HTR-8/SVneo (cell line): ENCODE results near the gene LCE2D.
"Not testable (repeated sequence)": the region's sequence is repeated elsewhere in the genome, so short reads cannot be mapped to it uniquely, and the experiment has no call there.

Experiments used
- DNase-seq: peaks from one replicate; pipeline ENCODE4 v3.0.0; 2011; ENCODE audit warnings: low spot score, mixed read lengths; ENCODE audit not compliant: insufficient read length
- FAIRE-seq: peaks from 2 replicates; lab custom pipeline; 2011; peaks lifted over from hg19 to GRCh38; lab: Jason Lieb, UNC

Gene LCE2D

DNA sequence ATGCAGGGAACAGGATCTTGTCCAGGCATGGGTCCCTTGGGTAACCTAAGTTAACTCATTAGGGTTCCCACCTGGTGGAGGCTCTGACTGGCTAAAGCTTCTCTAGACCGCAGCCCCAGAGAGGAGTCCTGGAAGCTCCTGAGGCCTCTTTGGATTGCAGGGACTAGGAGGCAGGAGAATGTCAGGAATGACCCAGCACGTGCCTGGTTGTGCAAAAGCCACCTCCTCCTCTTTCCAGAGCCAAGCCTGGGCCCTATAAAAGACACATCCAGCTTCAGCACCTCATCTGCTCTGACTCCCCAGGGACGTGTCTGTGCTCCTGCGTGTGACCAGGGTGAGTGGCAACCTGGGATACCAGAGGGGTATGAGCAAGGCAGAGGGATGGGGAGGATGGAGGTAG is 22.6 kb downstream of the LCE2D start, which contains the start of gene LCE2B:
TSS of gene LCE2B (plus strand) at position 301 of the 400 bp plus-strand sequence. CDS start 721 bp downstream, outside the sequence.
- peak; percentile 67 for FAIRE-seq
- DNase-seq: not testable (repeated sequence)

DNA sequence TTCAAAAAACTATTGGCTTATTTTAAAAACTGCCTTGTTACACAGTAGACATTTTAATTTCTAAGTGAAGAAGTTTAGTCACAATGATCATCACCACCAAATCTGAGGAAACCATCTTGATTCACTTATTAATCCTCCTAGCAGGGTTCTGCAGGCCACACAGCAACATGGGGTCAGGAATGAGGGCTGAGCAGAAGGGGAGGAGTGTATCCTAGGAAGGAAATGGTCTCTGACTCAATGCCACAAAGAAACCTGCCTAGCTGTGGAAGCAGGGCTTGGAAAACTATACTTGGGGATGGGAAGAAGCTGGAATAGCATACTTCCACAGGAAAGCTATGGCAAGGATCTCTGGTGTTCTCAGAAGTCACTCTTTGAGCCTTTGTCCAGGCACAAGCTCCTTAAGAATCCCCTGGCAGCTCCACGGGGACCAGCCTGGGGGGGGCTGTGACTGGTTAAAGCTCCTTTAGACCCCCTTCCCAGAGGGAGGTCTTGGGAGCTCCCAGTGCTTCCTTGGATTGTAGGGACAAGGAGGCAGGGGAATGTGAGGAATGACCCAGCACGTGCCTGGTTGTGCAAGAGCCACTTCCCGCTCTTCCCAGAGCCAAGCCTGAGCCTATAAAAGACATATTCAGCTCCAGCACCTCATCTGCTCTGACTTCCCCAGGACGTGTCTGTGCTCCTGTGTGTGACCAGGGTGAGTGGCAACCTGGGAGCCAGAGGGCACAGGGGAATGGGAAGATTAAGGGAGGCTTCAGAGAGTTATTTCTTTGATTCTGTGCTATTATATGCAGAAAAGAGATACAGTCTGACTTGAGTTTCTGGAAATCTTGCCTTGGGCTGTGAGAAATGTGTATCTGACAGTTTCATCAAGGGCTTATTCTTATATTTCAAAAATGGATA is 34.8 kb downstream of the LCE2D start, which contains the start of gene LCE2A:
TSS of gene LCE2A (plus strand) at position 645 of the 900 bp plus-strand sequence. CDS start 557 bp downstream, outside the sequence.
- DNase-seq: no peak
- no peak for FAIRE-seq

DNA sequence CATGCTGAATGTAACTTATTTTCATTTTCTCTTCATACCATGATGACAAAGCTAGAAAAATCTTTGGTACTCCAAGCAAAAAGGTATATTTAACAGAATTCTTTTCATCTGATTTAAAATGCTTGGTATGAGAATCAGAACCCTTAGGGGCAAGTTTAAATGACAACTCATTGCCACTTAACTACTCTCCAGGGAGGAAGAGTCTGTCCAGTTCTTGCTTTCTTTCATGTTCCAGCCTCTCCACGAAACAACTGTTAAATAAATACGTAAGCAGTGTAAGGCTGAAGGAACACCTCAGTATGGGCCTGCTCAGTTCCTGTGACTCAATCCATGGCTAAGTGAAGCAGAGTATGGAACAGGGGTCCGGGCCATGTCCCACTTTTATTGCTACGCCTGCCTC is 36.6 kb downstream of the LCE2D start:
- FAIRE-seq: no peak
- no peak for DNase-seq

DNA sequence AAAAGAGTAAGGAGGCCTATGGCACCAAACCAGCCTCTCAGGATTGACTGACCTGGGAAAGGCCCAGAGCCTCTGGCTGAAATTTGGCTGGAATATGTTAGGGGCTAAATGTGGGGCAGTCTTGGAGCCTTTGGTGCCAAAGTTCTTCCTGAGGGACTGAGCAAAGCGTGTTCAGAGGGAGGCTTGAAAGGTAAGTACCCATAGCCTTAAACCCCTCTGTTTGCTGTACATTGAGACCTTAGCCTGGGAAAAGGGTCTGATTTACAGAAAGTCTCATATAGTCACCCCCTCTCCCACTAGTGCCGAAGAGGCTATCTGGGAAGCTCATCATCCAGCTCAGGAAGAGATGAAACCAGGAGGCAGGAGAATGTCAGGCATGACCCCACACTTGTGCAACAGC is 44.7 kb downstream of the LCE2D start, which contains the start of gene LCE4A:
TSS of gene LCE4A (plus strand) at position 301 of the 400 bp plus-strand sequence. CDS start 916 bp downstream, outside the sequence.
- no peak for DNase-seq
- no peak for FAIRE-seq
